Gastrocnemius medialis (tissue), 4 donors: ENCODE data around the gene MTX3.

Source experiments
- CTCF ChIP-seq, 5 experiments: fragments of 450-650 bp in 3 of 5; fragments of 200-600 bp in 2 of 5; sonication (generic) in 2 of 5; IDR thresholded peaks in 4 of 5; conservative IDR thresholded peaks in 1 of 5; 1 replicate in 4 of 5; 2 replicates in 1 of 5; pipeline ENCODE4 v1.5.1; 2016 to 2019; ENCODE audit warnings: antibody characterized with exemption in 5 of 5, mild to moderate bottlenecking in 3 of 5, moderate library complexity in 3 of 5
- POLR2A ChIP-seq, 2 donors: fragments of 450-650 bp; IDR thresholded peaks; one replicate each; pipeline ENCODE4 v1.6.1; 2017; ENCODE audit warnings: antibody characterized with exemption in 2 of 2, mild to moderate bottlenecking in 2 of 2, moderate library complexity in 2 of 2

GRCh38 chr5:79959407-79959806 lies 31.7 kb downstream of the MTX3 start:
- TF ChIP-seq CTCF (IDR thresholded peaks at IDR 0.05 in 4 of 5, conservative IDR thresholded peaks at IDR 0.05 in 1 of 5): no peak
- no peak for TF ChIP-seq POLR2A (IDR thresholded peaks at IDR 0.05)
